Neural progenitor cell (in vitro differentiated cells): ENCODE measurements around the gene SLC17A1. TPM values are rescaled to one million over a fixed set of nuclear protein-coding genes. Genes with fewer than 3 reads are reported as not detected.

ENCODE experiments used
- DNase-seq: peaks from one replicate; pipeline ENCODE4 v3.0.0-alpha.2; 2016; ENCODE audit warnings: low spot score
- H2AFZ ChIP-seq: fragments of 200-600 bp; sonication (generic); replicated peaks from 2 replicates; pipeline ENCODE4 v1.6.1; 2016; ENCODE audit warnings: antibody characterized with exemption
- H3F3A ChIP-seq: fragments of 200-600 bp; sonication (generic); 2 replicates; pipeline ENCODE4 v1.6.1; 2016; ENCODE audit warnings: antibody characterized with exemption, low read depth
- H3K27ac ChIP-seq: fragments of 200-600 bp; sonication (generic); 2 replicates; pipeline ENCODE4 v1.5.1; 2016; ENCODE audit warnings: mild to moderate bottlenecking
- H3K27me3 ChIP-seq: fragments of 200-600 bp; sonication (generic); 2 replicates; pipeline ENCODE4 v1.6.1; 2016; ENCODE audit warnings: mild to moderate bottlenecking, moderate library complexity
- H3K36me3 ChIP-seq: fragments of 200-600 bp; sonication (generic); 2 replicates; pipeline ENCODE4 v1.5.1; 2016
- H3K4me1 ChIP-seq: fragments of 200-600 bp; sonication (generic); 2 replicates; pipeline ENCODE4 v1.6.1; 2016; ENCODE audit warnings: mixed run types
- H3K4me2 ChIP-seq: fragments of 200-600 bp; sonication (generic); 2 replicates; pipeline ENCODE4 v1.6.1; 2016
- H3K4me3 ChIP-seq: fragments of 200-600 bp; sonication (generic); 2 replicates; pipeline ENCODE4 v1.5.1; 2016
- H3K79me2 ChIP-seq: fragments of 200-600 bp; sonication (generic); 2 replicates; pipeline ENCODE4 v1.6.1; 2016; ENCODE audit warnings: low read depth
- H3K9ac ChIP-seq: fragments of 200-600 bp; sonication (generic); 2 replicates; pipeline ENCODE4 v1.6.1; 2016
- H3K9me3 ChIP-seq: fragments of 200-600 bp; sonication (generic); 2 replicates; pipeline ENCODE4 v1.5.1; 2016; ENCODE audit warnings: low read depth
- H4K20me1 ChIP-seq: fragments of 200-600 bp; sonication (generic); 2 replicates; pipeline ENCODE4 v1.6.1; 2016; ENCODE audit warnings: low read depth
- H3K27ac Mint-ChIP-seq: 3 replicates; pipeline ENCODE4 v1.8.0; 2021; ENCODE audit warnings: mixed read lengths
- H3K27me3 Mint-ChIP-seq: 2 replicates; pipeline ENCODE4 v1.8.0; 2022; ENCODE audit warnings: low read depth, mild to moderate bottlenecking, inconsistent platforms, moderate library complexity, mixed read lengths; ENCODE audit not compliant: insufficient read depth
- H3K36me3 Mint-ChIP-seq: 3 replicates; pipeline ENCODE4 v1.8.0; 2021; ENCODE audit warnings: mixed read lengths
- H3K4me1 Mint-ChIP-seq: 3 replicates; pipeline ENCODE4 v1.8.0; 2021; ENCODE audit warnings: mixed read lengths
- H3K4me3 Mint-ChIP-seq: 3 replicates; pipeline ENCODE4 v1.8.0; 2021; ENCODE audit warnings: mild to moderate bottlenecking, moderate library complexity, mixed read lengths
- H3K9me3 Mint-ChIP-seq: 3 replicates; pipeline ENCODE4 v1.8.0; 2020; ENCODE audit warnings: mixed read lengths
- EZH2 ChIP-seq: fragments of 200-600 bp; sonication (generic); IDR thresholded peaks from 2 replicates; pipeline ENCODE4 v1.6.1; 2017; ENCODE audit warnings: antibody characterized with exemption, mild to moderate bottlenecking, moderate library complexity
- EZH2phosphoT487 ChIP-seq: fragments of 200-600 bp; sonication (generic); IDR thresholded peaks from 2 replicates; pipeline ENCODE4 v1.6.1; 2017; ENCODE audit warnings: antibody characterized with exemption
- total RNA-seq: library from RNA; depleted of rRNA; stranded (reverse); fragments of >200 nt; gene quantifications from 2 replicates; pipeline ENCODE4 v1.2.3, GENCODE V29; 2015; ENCODE audit warnings: low replicate concordance
- TF ChIP-seq, protein P1 (sequence below): fragments of 200-600 bp; sonication (generic); IDR thresholded peaks from 2 replicates; pipeline ENCODE4 v1.5.1; 2017; ENCODE audit warnings: antibody characterized with exemption, mild to moderate bottlenecking

Gene SLC17A1, protein sequence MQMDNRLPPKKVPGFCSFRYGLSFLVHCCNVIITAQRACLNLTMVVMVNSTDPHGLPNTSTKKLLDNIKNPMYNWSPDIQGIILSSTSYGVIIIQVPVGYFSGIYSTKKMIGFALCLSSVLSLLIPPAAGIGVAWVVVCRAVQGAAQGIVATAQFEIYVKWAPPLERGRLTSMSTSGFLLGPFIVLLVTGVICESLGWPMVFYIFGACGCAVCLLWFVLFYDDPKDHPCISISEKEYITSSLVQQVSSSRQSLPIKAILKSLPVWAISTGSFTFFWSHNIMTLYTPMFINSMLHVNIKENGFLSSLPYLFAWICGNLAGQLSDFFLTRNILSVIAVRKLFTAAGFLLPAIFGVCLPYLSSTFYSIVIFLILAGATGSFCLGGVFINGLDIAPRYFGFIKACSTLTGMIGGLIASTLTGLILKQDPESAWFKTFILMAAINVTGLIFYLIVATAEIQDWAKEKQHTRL
- not detected in 2 replicates for total RNA-seq

DNA sequence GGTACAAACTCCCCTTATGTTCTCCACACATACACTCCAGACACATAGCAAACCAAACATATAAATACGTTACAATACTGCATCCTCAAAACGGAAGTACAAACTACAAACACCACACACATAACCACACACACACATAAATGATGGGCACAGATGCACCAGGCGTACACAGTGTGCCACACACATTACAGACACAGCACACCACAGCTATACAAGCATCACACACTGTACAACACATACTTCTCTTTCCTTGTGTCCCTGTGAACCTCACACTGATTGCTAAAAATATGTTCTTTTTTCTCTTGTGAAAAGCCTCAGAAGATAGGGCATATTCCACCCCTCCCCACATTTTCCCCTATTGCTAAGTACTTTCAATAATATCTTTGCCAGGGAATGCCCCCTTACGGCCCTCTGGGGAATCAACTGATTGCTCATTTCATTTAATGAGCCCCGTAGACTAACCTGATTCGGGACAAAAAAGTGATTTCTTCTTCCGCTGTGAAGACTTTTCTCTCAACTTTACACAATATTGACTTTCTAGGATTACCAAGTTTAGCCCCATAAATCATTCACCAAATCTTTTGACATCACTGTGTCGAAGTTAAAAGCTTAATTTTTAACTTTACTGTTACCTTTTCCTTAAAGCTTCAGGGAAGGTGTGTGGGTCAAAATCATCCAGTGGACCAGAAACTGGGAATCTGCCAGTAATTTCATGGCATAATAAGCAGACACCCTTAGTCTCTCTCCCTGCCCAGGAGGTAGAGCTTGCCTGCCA lies at the start of gene SLC17A1:
Gene SLC17A1, minus strand, starts transcription at position 521 of the 775 bp plus-strand sequence. CDS start 1,495 bp downstream, outside the sequence.
- H3K4me3 Mint-ChIP-seq: no peak within 1 kb of the TSS
- no peaks in the 10 kb centered on the region for H3K36me3 Mint-ChIP-seq
- TF ChIP-seq EZH2phosphoT487 (no peak), EZH2 (no peak)
- TF ChIP-seq, protein P1, sequence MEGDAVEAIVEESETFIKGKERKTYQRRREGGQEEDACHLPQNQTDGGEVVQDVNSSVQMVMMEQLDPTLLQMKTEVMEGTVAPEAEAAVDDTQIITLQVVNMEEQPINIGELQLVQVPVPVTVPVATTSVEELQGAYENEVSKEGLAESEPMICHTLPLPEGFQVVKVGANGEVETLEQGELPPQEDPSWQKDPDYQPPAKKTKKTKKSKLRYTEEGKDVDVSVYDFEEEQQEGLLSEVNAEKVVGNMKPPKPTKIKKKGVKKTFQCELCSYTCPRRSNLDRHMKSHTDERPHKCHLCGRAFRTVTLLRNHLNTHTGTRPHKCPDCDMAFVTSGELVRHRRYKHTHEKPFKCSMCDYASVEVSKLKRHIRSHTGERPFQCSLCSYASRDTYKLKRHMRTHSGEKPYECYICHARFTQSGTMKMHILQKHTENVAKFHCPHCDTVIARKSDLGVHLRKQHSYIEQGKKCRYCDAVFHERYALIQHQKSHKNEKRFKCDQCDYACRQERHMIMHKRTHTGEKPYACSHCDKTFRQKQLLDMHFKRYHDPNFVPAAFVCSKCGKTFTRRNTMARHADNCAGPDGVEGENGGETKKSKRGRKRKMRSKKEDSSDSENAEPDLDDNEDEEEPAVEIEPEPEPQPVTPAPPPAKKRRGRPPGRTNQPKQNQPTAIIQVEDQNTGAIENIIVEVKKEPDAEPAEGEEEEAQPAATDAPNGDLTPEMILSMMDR: no peak
- no peaks in the 10 kb centered on the region for H3K27me3 ChIP-seq
- no peak for DNase-seq
- H3F3A ChIP-seq: no peaks in the 10 kb centered on the region
- H4K20me1 ChIP-seq: no peaks in the 10 kb centered on the region
- no peaks in the 10 kb centered on the region for H3K4me1 ChIP-seq
- no peaks in the 10 kb centered on the region for H3K79me2 ChIP-seq
- no peak within 1 kb of the TSS for H3K27ac Mint-ChIP-seq
- no peak within 1 kb of the TSS for H3K4me3 ChIP-seq
- no peaks in the 10 kb centered on the region for H3K9me3 Mint-ChIP-seq
- no peak within 1 kb of the TSS for H2AFZ ChIP-seq
- no peaks in the 10 kb centered on the region for H3K9me3 ChIP-seq
- H3K9ac ChIP-seq: no peak within 1 kb of the TSS
- no peaks in the 10 kb centered on the region for H3K27me3 Mint-ChIP-seq
- H3K36me3 ChIP-seq: no peaks in the 10 kb centered on the region
- no peak within 1 kb of the TSS for H3K4me2 ChIP-seq
- H3K27ac ChIP-seq: no peak within 1 kb of the TSS
- H3K4me1 Mint-ChIP-seq: peaks cover 2% of the 10 kb centered on the region

DNA sequence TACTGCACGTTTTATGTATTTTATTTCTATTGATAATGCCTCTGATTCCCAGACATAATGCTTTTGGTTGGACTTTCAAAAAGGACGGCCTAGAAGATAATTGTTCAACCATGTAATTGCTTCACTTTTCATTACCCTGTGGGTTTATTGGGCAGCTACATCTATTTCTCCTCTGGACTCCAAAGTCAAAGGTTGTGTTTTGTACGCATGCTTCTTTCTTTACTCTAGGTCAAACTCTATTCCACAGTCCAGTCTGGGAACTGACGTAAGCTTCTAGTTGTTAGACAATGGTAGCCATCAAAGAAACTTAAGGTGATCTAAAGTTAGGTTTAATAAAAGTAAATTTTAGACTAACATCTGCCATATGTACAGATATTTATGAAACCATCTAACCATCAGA lies 48.7 kb upstream of the SLC17A1 start:
- no peak overlapping the region for H3K4me3 Mint-ChIP-seq
- H3K9me3 ChIP-seq: no peaks in the 10 kb centered on the region
- no peaks in the 10 kb centered on the region for H3K4me1 Mint-ChIP-seq
- H3K36me3 Mint-ChIP-seq: no peaks in the 10 kb centered on the region
- no peak overlapping the region for H3K4me3 ChIP-seq
- no peak for DNase-seq
- H3K27ac ChIP-seq: no peak overlapping the region
- no peak for TF ChIP-seq EZH2
- no peak for TF ChIP-seq EZH2phosphoT487
- TF ChIP-seq, protein P1: no peak
- H3K4me2 ChIP-seq: no peak overlapping the region
- no peak overlapping the region for H3K27ac Mint-ChIP-seq
- no peak overlapping the region for H2AFZ ChIP-seq
- no peaks in the 10 kb centered on the region for H3K4me1 ChIP-seq
- no peaks in the 10 kb centered on the region for H3K9me3 Mint-ChIP-seq
- no peaks in the 10 kb centered on the region for H3K27me3 Mint-ChIP-seq
- peaks cover 12% of the 10 kb centered on the region for H3K27me3 ChIP-seq
- no peaks in the 10 kb centered on the region for H4K20me1 ChIP-seq
- H3F3A ChIP-seq: no peaks in the 10 kb centered on the region
- no peak overlapping the region for H3K9ac ChIP-seq
- H3K79me2 ChIP-seq: no peaks in the 10 kb centered on the region
- no peaks in the 10 kb centered on the region for H3K36me3 ChIP-seq

DNA sequence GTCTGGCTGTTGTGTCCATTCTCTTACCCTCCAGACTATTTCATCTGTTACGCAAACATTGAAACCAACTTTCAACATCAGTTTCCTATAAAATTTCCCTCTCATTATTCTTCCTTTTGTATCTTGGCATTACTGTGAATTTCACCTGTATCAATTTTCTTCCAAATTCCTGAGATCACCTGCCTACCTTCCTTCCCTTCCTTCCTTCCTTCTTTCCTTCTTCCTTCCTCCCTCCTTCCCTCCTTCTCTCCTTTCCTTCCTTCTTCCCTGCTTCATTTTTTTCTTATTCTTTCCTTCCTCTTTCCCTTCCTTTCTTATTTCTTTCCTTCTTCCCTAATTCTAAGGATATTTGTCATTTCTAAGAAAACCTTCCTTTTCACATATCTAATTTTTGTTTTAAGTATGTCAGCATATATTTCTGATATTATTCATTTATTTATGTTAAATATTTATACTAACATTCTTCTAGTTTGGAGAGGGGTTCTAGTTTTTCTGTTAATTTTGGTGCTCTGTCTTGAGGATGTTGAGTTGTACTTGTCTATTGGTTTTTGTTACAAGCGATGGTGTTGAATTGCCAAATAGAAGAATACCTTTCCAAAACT lies 47.0 kb upstream of the SLC17A1 start:
- no peaks in the 10 kb centered on the region for H4K20me1 ChIP-seq
- no peaks in the 10 kb centered on the region for H3K9me3 Mint-ChIP-seq
- no peaks in the 10 kb centered on the region for H3K4me1 Mint-ChIP-seq
- H2AFZ ChIP-seq: no peak overlapping the region
- no peaks in the 10 kb centered on the region for H3F3A ChIP-seq
- H3K36me3 Mint-ChIP-seq: no peaks in the 10 kb centered on the region
- H3K27ac ChIP-seq: no peak overlapping the region
- H3K27ac Mint-ChIP-seq: no peak overlapping the region
- no peaks in the 10 kb centered on the region for H3K27me3 Mint-ChIP-seq
- H3K4me2 ChIP-seq: no peak overlapping the region
- DNase-seq: no peak
- TF ChIP-seq EZH2phosphoT487 (no peak), EZH2 (no peak)
- TF ChIP-seq, protein P1: no peak
- no peak overlapping the region for H3K4me3 Mint-ChIP-seq
- H3K4me1 ChIP-seq: no peaks in the 10 kb centered on the region
- peaks cover 12% of the 10 kb centered on the region for H3K27me3 ChIP-seq
- no peak overlapping the region for H3K4me3 ChIP-seq
- H3K9me3 ChIP-seq: no peaks in the 10 kb centered on the region
- H3K79me2 ChIP-seq: no peaks in the 10 kb centered on the region
- no peak overlapping the region for H3K9ac ChIP-seq
- no peaks in the 10 kb centered on the region for H3K36me3 ChIP-seq
